Mesenchymal stem cell (in vitro differentiated cells and primary cell): ENCODE measurements around the gene SPRR2A.

ENCODE experiments used
- DNase-seq: peaks from one replicate; pipeline ENCODE4 v3.0.0-alpha.2; 2013
- H2AFZ ChIP-seq: one replicate; pipeline ENCODE4 v1.6.1; 2013; ENCODE audit warnings: low read depth, mild to moderate bottlenecking, control low read depth, inconsistent platforms, low read length, moderate library complexity
- H2AK5ac ChIP-seq: 2 replicates; pipeline ENCODE4 v1.6.1; 2013; ENCODE audit warnings: low read length, moderate library complexity, mild to moderate bottlenecking, inconsistent platforms; ENCODE audit not compliant: severe bottlenecking
- H2BK120ac ChIP-seq: one replicate; pipeline ENCODE4 v1.6.1; 2013; ENCODE audit warnings: low read depth, mild to moderate bottlenecking, inconsistent platforms, low read length, moderate library complexity
- H2BK12ac ChIP-seq, 2 experiments: one replicate each; pipeline ENCODE4 v1.6.1; 2013; ENCODE audit warnings: inconsistent platforms in 2 of 2, low read length in 2 of 2, mild to moderate bottlenecking in 2 of 2, moderate library complexity in 2 of 2, control low read depth in 1 of 2
- H2BK15ac ChIP-seq: one replicate; pipeline ENCODE4 v1.6.1; 2013; ENCODE audit warnings: mild to moderate bottlenecking, low read depth, inconsistent platforms; ENCODE audit not compliant: poor library complexity, severe bottlenecking
- H2BK5ac ChIP-seq: 2 replicates; pipeline ENCODE4 v1.6.1; 2013; ENCODE audit warnings: low read depth, mild to moderate bottlenecking, low read length, control low read depth, inconsistent platforms; ENCODE audit not compliant: poor library complexity, severe bottlenecking
- H3K14ac ChIP-seq, 2 experiments: one replicate each; pipeline ENCODE4 v1.6.1; 2013; ENCODE audit warnings: inconsistent platforms in 2 of 2, low read length in 2 of 2, control low read depth in 1 of 2, mild to moderate bottlenecking in 1 of 2, moderate library complexity in 1 of 2
- H3K18ac ChIP-seq, 2 experiments: one replicate each; pipeline ENCODE4 v1.6.1; 2013; ENCODE audit warnings: inconsistent platforms in 2 of 2, low read length in 2 of 2, control low read depth in 1 of 2, low read depth in 1 of 2, mild to moderate bottlenecking in 1 of 2
- H3K23ac ChIP-seq, 2 experiments: one replicate each; pipeline ENCODE4 v1.6.1; 2013; ENCODE audit warnings: inconsistent platforms in 2 of 2, low read length in 2 of 2, mild to moderate bottlenecking in 2 of 2, moderate library complexity in 2 of 2, control low read depth in 1 of 2
- H3K27ac ChIP-seq: 2 replicates; pipeline ENCODE4 v1.5.1; 2013; ENCODE audit warnings: mild to moderate bottlenecking, moderate library complexity, low read length, control low read depth, inconsistent platforms; ENCODE audit not compliant: poor library complexity, severe bottlenecking
- H3K27me3 ChIP-seq, 2 experiments: 2 replicates each; pipeline versions ENCODE4 v1.6.1 to v1.7.0; 2013; ENCODE audit warnings: low read length in 2 of 2, mild to moderate bottlenecking in 2 of 2, moderate library complexity in 2 of 2, control low read depth in 1 of 2, inconsistent platforms in 1 of 2; ENCODE audit not compliant: control insufficient read depth in 1 of 2, insufficient read depth in 1 of 2
- H3K36me3 ChIP-seq, 2 experiments: 2 replicates each; pipeline versions ENCODE4 v1.6.1 to v1.7.0; 2013; ENCODE audit warnings: low read length in 2 of 2, control low read depth in 1 of 2, inconsistent platforms in 1 of 2, low read depth in 1 of 2, mild to moderate bottlenecking in 1 of 2; ENCODE audit not compliant: insufficient read depth in 2 of 2, control insufficient read depth in 1 of 2
- H3K4ac ChIP-seq, 2 experiments: one replicate each; pipeline ENCODE4 v1.6.1; 2013; ENCODE audit warnings: inconsistent platforms in 2 of 2, low read length in 2 of 2, mild to moderate bottlenecking in 2 of 2, moderate library complexity in 2 of 2, control low read depth in 1 of 2, low read depth in 1 of 2
- H3K4me1 ChIP-seq: 2 replicates; pipeline ENCODE4 v1.6.1; 2013; ENCODE audit warnings: low read depth, low read length, control low read depth; ENCODE audit not compliant: control insufficient read depth, insufficient read depth
- H3K4me2 ChIP-seq: 2 replicates; pipeline ENCODE4 v1.6.1; 2013; ENCODE audit warnings: low read length, mild to moderate bottlenecking, inconsistent platforms; ENCODE audit not compliant: poor library complexity, severe bottlenecking
- H3K4me3 ChIP-seq, 2 experiments: 2 replicates each; pipeline versions ENCODE4 v1.5.1 to v1.7.0; 2013; ENCODE audit warnings: low read length in 2 of 2, mild to moderate bottlenecking in 2 of 2, control low read depth in 1 of 2, low read depth in 1 of 2; ENCODE audit not compliant: insufficient read depth in 1 of 2
- H3K79me1 ChIP-seq: replicated peaks from 2 replicates; pipeline ENCODE4 v1.6.1; 2013; ENCODE audit warnings: mild to moderate bottlenecking, control low read depth, low read length, inconsistent platforms; ENCODE audit not compliant: poor library complexity, severe bottlenecking
- H3K9ac ChIP-seq: 2 replicates; pipeline ENCODE4 v1.7.0; 2013; ENCODE audit warnings: mild to moderate bottlenecking, low read length, moderate library complexity
- H3K9me3 ChIP-seq: 2 replicates; pipeline ENCODE4 v1.7.0; 2013; ENCODE audit warnings: mild to moderate bottlenecking, low read length; ENCODE audit not compliant: control insufficient read depth
- H4K8ac ChIP-seq: one replicate; pipeline ENCODE4 v1.6.1; 2013; ENCODE audit warnings: inconsistent platforms, mild to moderate bottlenecking, low read length, moderate library complexity
- H4K91ac ChIP-seq: one replicate; pipeline ENCODE4 v1.6.1; 2013; ENCODE audit warnings: mild to moderate bottlenecking, low read length, inconsistent platforms
- WGBS: methylation state at CpG from one replicate; pipeline ENCODE4 v1.1.7; 2013; ENCODE audit warnings: mixed read lengths; 5-methylcytosine and 5-hydroxymethylcytosine counted together

Gene SPRR2A

GRCh38 chr1:153094426-153094825, 37.1 kb upstream of the SPRR2A start, which contains the start of gene SPRR2E:
Gene SPRR2E, minus strand, starts transcription at chr1:153094526. Its CDS starts 775 bp downstream, at chr1:153093751.
- Histone ChIP-seq H4K91ac (no peak within 1 kb of the TSS), H2BK12ac (no peak within 1 kb of the TSS), H2AK5ac (no peak within 1 kb of the TSS), H3K27ac (no peak within 1 kb of the TSS), H2AFZ (no peak within 1 kb of the TSS), H2BK5ac (no peak within 1 kb of the TSS), H3K4ac (no peak within 1 kb of the TSS), H3K4me3 (no peak within 1 kb of the TSS), H4K8ac (no peak within 1 kb of the TSS), H3K4me1 (no peaks in the 10 kb centered on the region), H3K4me2 (no peak within 1 kb of the TSS), H2BK120ac (no peak within 1 kb of the TSS), H3K27me3 (no peaks in the 10 kb centered on the region), H3K14ac (no peak within 1 kb of the TSS), H3K9ac (no peak within 1 kb of the TSS), H2BK15ac (no peak within 1 kb of the TSS), H3K79me1 (no peaks in the 10 kb centered on the region), H3K18ac (no peak within 1 kb of the TSS), H3K9me3 (no peaks in the 10 kb centered on the region), H3K36me3 (no peaks in the 10 kb centered on the region), H3K23ac (no peak within 1 kb of the TSS)
- DNase-seq = no peak

GRCh38 chr1:153087652-153088051, 30.3 kb upstream of the SPRR2A start:
- no peak overlapping the region for H2AFZ ChIP-seq
- no peak overlapping the region for H3K14ac ChIP-seq
- no peak overlapping the region for H3K4ac ChIP-seq
- WGBS = 88% methylated on average over 1 of the region's 1 CpG
- H3K4me2 ChIP-seq = no peak overlapping the region
- H3K23ac ChIP-seq = no peak overlapping the region
- H4K8ac ChIP-seq = no peak overlapping the region
- no peak for DNase-seq
- H3K36me3 ChIP-seq = no peaks in the 10 kb centered on the region
- H3K27ac ChIP-seq = no peak overlapping the region
- no peaks in the 10 kb centered on the region for H3K27me3 ChIP-seq
- H3K4me1 ChIP-seq = no peaks in the 10 kb centered on the region
- no peak overlapping the region for H2BK12ac ChIP-seq
- H2BK120ac ChIP-seq = no peak overlapping the region
- no peak overlapping the region for H3K18ac ChIP-seq
- H3K9ac ChIP-seq = no peak overlapping the region
- H2BK5ac ChIP-seq = no peak overlapping the region
- H3K79me1 ChIP-seq = no peaks in the 10 kb centered on the region
- H4K91ac ChIP-seq = no peak overlapping the region
- H2BK15ac ChIP-seq = no peak overlapping the region
- no peaks in the 10 kb centered on the region for H3K9me3 ChIP-seq
- no peak overlapping the region for H3K4me3 ChIP-seq
- H2AK5ac ChIP-seq = no peak overlapping the region

- H4K91ac ChIP-seq = no peak overlapping the region
- H3K4ac ChIP-seq = no peak overlapping the region
- H2BK15ac ChIP-seq = no peak overlapping the region
- no peak overlapping the region for H3K18ac ChIP-seq
- H3K4me1 ChIP-seq = no peaks in the 10 kb centered on the region
- no peak overlapping the region for H3K14ac ChIP-seq
- H3K27me3 ChIP-seq = no peaks in the 10 kb centered on the region
- no peak overlapping the region for H3K4me3 ChIP-seq
- peaks cover 5% of the 10 kb centered on the region for H3K9me3 ChIP-seq
- H3K27ac ChIP-seq = no peak overlapping the region
- H3K4me2 ChIP-seq = no peak overlapping the region
- H4K8ac ChIP-seq = no peak overlapping the region
- no peak overlapping the region for H2BK5ac ChIP-seq
- H2BK120ac ChIP-seq = no peak overlapping the region
- no peak overlapping the region for H2AK5ac ChIP-seq
- no peaks in the 10 kb centered on the region for H3K79me1 ChIP-seq
- 100% methylated on average over 1 of the region's 3 CpGs for WGBS
- no peaks in the 10 kb centered on the region for H3K36me3 ChIP-seq
- no peak overlapping the region for H3K23ac ChIP-seq
- H3K9ac ChIP-seq = no peak overlapping the region
- H2AFZ ChIP-seq = no peak overlapping the region
- no peak for DNase-seq
- no peak overlapping the region for H2BK12ac ChIP-seq
These were observed 24.4 kb upstream of the SPRR2A start for GRCh38 chr1:153081736-153082135.

- 38% methylated on average over 3 of the region's 5 CpGs for WGBS
- Histone ChIP-seq H4K8ac (no peak overlapping the region), H3K36me3 (no peaks in the 10 kb centered on the region), H2BK120ac (no peak overlapping the region), H3K23ac (no peak overlapping the region), H3K27me3 (no peaks in the 10 kb centered on the region), H2BK12ac (no peak overlapping the region), H3K18ac (no peak overlapping the region), H3K4me1 (no peaks in the 10 kb centered on the region), H3K9me3 (no peaks in the 10 kb centered on the region), H3K4me2 (no peak overlapping the region), H4K91ac (no peak overlapping the region), H3K4ac (no peak overlapping the region), H2BK15ac (no peak overlapping the region), H3K14ac (no peak overlapping the region), H2AK5ac (no peak overlapping the region), H2BK5ac (no peak overlapping the region), H3K27ac (no peak overlapping the region), H3K4me3 (no peak overlapping the region), H2AFZ (no peak overlapping the region), H3K79me1 (no peaks in the 10 kb centered on the region), H3K9ac (no peak overlapping the region)
- no peak for DNase-seq
These were observed 15.8 kb upstream of the SPRR2A start for GRCh38 chr1:153072806-153073726.
